K562 (cell line): ENCODE measurements around the gene SCIN. TPM values are rescaled to one million over a fixed set of nuclear protein-coding genes. Genes with fewer than 3 reads are reported as not detected.

Experiments
- ATAC-seq: fragments of 200-7000 bp; cut with Tn5 transposase; 3 replicates; pipeline ENCODE4 v1.9.1; 2020; ENCODE audit warnings: moderate library complexity
- BruUV-seq: library from RNA; stranded (reverse); fragments of 400-500 nt; replicated peaks from 2 replicates; lab custom pipeline; 2021; lab: Mats Ljungman, UMichigan
- CTCF ChIA-PET: fragments of 300-600 bp; formaldehyde crosslinking; extraction: SDS; loops from one replicate; lab custom pipeline; 2021; ENCODE audit warnings: low intra/inter-chr PET ratio; lab: Yijun Ruan, JAX
- POLR2A ChIA-PET: fragments of 300-600, 350-650 bp; sonication (Branson Sonifier 250); formaldehyde crosslinking; extraction: SDS; loops from one replicate; lab custom pipeline; 2021; ENCODE audit warnings: antibody characterized with exemption, inconsistent platforms; lab: Yijun Ruan, JAX
- DNase-seq, 4 experiments: peaks; one replicate each; pipeline versions ENCODE4 v3.0.0 to v3.0.0-alpha.2; 2011 to 2018; ENCODE audit warnings: low spot score in 3 of 4, mixed read lengths in 3 of 4; ENCODE audit errors: extremely low read depth in 1 of 4
- FAIRE-seq: peaks from 2 replicates; lab custom pipeline; 2011; peaks lifted over from hg19 to GRCh38; lab: Jason Lieb, UNC
- H2AFZ ChIP-seq: 2 replicates; pipeline ENCODE4 v1.6.0; 2011; ENCODE audit warnings: low read depth, low read length, control low read depth, inconsistent platforms
- H3K27ac ChIP-seq: fragments of 200-600 bp; 3 replicates; pipeline ENCODE4 v1.8.0; 2011; ENCODE audit warnings: low read depth, mild to moderate bottlenecking, control low read depth, inconsistent platforms, low read length, moderate library complexity, mixed read lengths; ENCODE audit errors: extremely low read depth
- H3K27me3 ChIP-seq, 2 experiments: fragments of 300-600 bp in 1 of 2; 2 replicates in 1 of 2; 3 replicates in 1 of 2; pipeline versions ENCODE4 v1.6.0 to v1.8.0; 2011; ENCODE audit warnings: inconsistent platforms in 2 of 2, low read length in 2 of 2, mild to moderate bottlenecking in 1 of 2, mixed read lengths in 1 of 2, moderate library complexity in 1 of 2; ENCODE audit not compliant: control insufficient read depth in 2 of 2, insufficient read depth in 2 of 2
- H3K36me3 ChIP-seq: fragments of 300-600 bp; 3 replicates; pipeline ENCODE4 v1.8.0; 2011; ENCODE audit warnings: mild to moderate bottlenecking, low read length, inconsistent platforms; ENCODE audit not compliant: control insufficient read depth, insufficient read depth
- H3K4me1 ChIP-seq, 2 experiments: fragments of 200-600 bp in 1 of 2; replicated peaks in 1 of 2; 2 replicates in 1 of 2; 3 replicates in 1 of 2; pipeline versions ENCODE4 v1.5.1 to v1.8.0; 2011; ENCODE audit warnings: inconsistent platforms in 2 of 2, low read length in 2 of 2, mild to moderate bottlenecking in 1 of 2, mixed read lengths in 1 of 2, moderate library complexity in 1 of 2; ENCODE audit not compliant: control insufficient read depth in 2 of 2, insufficient read depth in 2 of 2
- H3K4me2 ChIP-seq: 2 replicates; pipeline ENCODE4 v1.6.1; 2011; ENCODE audit warnings: low read length, control low read depth, inconsistent platforms, mixed read lengths; ENCODE audit not compliant: insufficient read depth
- H3K4me3 ChIP-seq: fragments of 200-600 bp; sonication (generic), shearing (Covaris generic); 2 replicates; pipeline ENCODE4 v1.5.1; 2016; ENCODE audit warnings: control low read depth, inconsistent platforms
- H3K79me2 ChIP-seq: fragments of 200-600 bp; 3 replicates; pipeline ENCODE4 v1.8.0; 2011; ENCODE audit warnings: low read length, inconsistent platforms; ENCODE audit not compliant: control insufficient read depth, insufficient read depth
- H3K9ac ChIP-seq, 2 experiments: 2 replicates each; pipeline versions ENCODE4 v1.6.0 to v1.6.1; 2011; ENCODE audit warnings: low read depth in 2 of 2, low read length in 2 of 2, control low read depth in 1 of 2, inconsistent platforms in 1 of 2, mild to moderate bottlenecking in 1 of 2, mixed read lengths in 1 of 2; ENCODE audit not compliant: insufficient read depth in 1 of 2
- H3K9me1 ChIP-seq: one replicate; pipeline ENCODE4 v1.6.0; 2011; ENCODE audit warnings: inconsistent platforms, mild to moderate bottlenecking, low read length, moderate library complexity; ENCODE audit not compliant: control insufficient read depth, insufficient read depth
- H3K9me3 ChIP-seq: replicated peaks from 2 replicates; pipeline ENCODE4 v1.5.1; 2011; ENCODE audit warnings: low read depth, low read length, inconsistent platforms; ENCODE audit not compliant: control insufficient read depth, insufficient read depth
- H4K20me1 ChIP-seq: replicated peaks from 2 replicates; pipeline ENCODE4 v1.6.1; 2011; ENCODE audit warnings: low read length, inconsistent platforms, mixed read lengths; ENCODE audit not compliant: control insufficient read depth, insufficient read depth
- COPS2 ChIP-seq: fragments of 450-650 bp; conservative IDR thresholded peaks from 2 replicates; pipeline ENCODE4 v1.6.1; 2016; ENCODE audit warnings: mild to moderate bottlenecking, moderate library complexity
- ELF1 ChIP-seq: fragments of 200-800 bp; sonication (Bioruptor generic); IDR thresholded peaks from 2 replicates; pipeline ENCODE4 v1.6.1; 2016; ENCODE audit warnings: missing genetic modification characterization, missing compliant biosample characterization
- ETV6 ChIP-seq, 3 experiments: fragments of 150-350 bp in 1 of 3; sonication (generic) in 1 of 3; formaldehyde crosslinking in 1 of 3; IDR thresholded peaks; 2 replicates each; pipeline versions ENCODE4 v1.6.1 to v1.8.0; 2014 to 2022; ENCODE audit warnings: borderline replicate concordance in 2 of 3, low read depth in 2 of 3, antibody characterized with exemption in 1 of 3, low read length in 1 of 3, mild to moderate bottlenecking in 1 of 3, missing genetic modification reagents in 1 of 3
- NCOR1 ChIP-seq: fragments of 450-650 bp; IDR thresholded peaks from 2 replicates; pipeline ENCODE4 v1.6.1; 2016; ENCODE audit warnings: mild to moderate bottlenecking, moderate library complexity
- NRF1 ChIP-seq, 2 experiments: fragments of 450-650 bp; IDR thresholded peaks in 1 of 2; conservative IDR thresholded peaks in 1 of 2; 2 replicates each; pipeline ENCODE4 v1.6.1; 2014; ENCODE audit warnings: mild to moderate bottlenecking in 2 of 2
- PHTF2 ChIP-seq: fragments of 250-450 bp; sonication (Bioruptor Pico); IDR thresholded peaks from 2 replicates; pipeline ENCODE4 v1.5.0; 2021; ENCODE audit warnings: mild to moderate bottlenecking
- SPI1 ChIP-seq: IDR thresholded peaks from 2 replicates; pipeline ENCODE4 v1.6.1; 2011; ENCODE audit warnings: low read depth, low read length, control low read depth, borderline replicate concordance
- TAF15 ChIP-seq: fragments of 200-400 bp; formaldehyde crosslinking; IDR thresholded peaks from 2 replicates; pipeline ENCODE4 v1.6.1; 2017; ENCODE audit warnings: mild to moderate bottlenecking, low read depth, low read length, moderate library complexity
- ZNF280B ChIP-seq: fragments of 250-450 bp; sonication (Bioruptor Pico); IDR thresholded peaks from 2 replicates; pipeline ENCODE4 v1.5.1; 2021; ENCODE audit warnings: mild to moderate bottlenecking
- ZNF311 ChIP-seq: fragments of 250-450 bp; sonication (Bioruptor Pico); IDR thresholded peaks from 2 replicates; pipeline ENCODE4 v1.4.0; 2020; ENCODE audit warnings: mild to moderate bottlenecking, moderate library complexity
- ZNF764 ChIP-seq: fragments of 250-450 bp; sonication (Bioruptor Pico); IDR thresholded peaks from 2 replicates; pipeline ENCODE4 v1.4.0; 2020; ENCODE audit warnings: low read depth, mild to moderate bottlenecking, moderate library complexity
- WGBS: fragments of 100-300 bp; shearing (Covaris generic); methylation state at CpG from one replicate; pipeline ENCODE4 v1.1.6; 2016; ENCODE audit warnings: low coverage, mixed read lengths; ENCODE audit not compliant: insufficient coverage; ENCODE audit errors: missing lambda C conversion rate; 5-methylcytosine and 5-hydroxymethylcytosine counted together
- in situ Hi-C: fragments of 300-500 bp; cut with MboI; formaldehyde crosslinking; loops from 4 replicates; pipeline ENCODE4 v1.15.0; 2018; ENCODE audit warnings: inconsistent platforms, mixed read lengths
- intact Hi-C: fragments of 100-400 bp; cut with micrococcal nuclease; formaldehyde crosslinking; loops from 2 replicates; pipeline ENCODE4 v1.14.2; 2022
- polyA plus RNA-seq, 8 experiments: library from polyadenylated mRNA; depleted of rRNA in 4 of 8; stranded (reverse) in 5 of 8; unstranded in 3 of 8; fragments of >200 nt; fragmentation: Nextera tagmentation in 2 of 8; fragmentation: Illumina TruSeq in 1 of 8; extraction: Ambion mirVana in 2 of 8; extraction: Trizol in 1 of 8; gene quantifications; 2 replicates each; pipeline versions ENCODE4 v1.2.1 to v1.2.3, GENCODE V29; 2011 to 2014; ENCODE audit warnings: inconsistent platforms in 1 of 8, missing spikeins in 1 of 8
- total RNA-seq, 7 experiments: library from RNA; depleted of rRNA in 6 of 7; stranded (reverse); fragments of >200 nt in 6 of 7; fragmentation: Illumina TruSeq in 2 of 7; extraction: Trizol in 2 of 7; gene quantifications; 2 replicates each; pipeline versions ENCODE4 v1.2.1 to v1.2.3, GENCODE V29; 2011 to 2021; ENCODE audit warnings: low replicate concordance in 1 of 7

The SCIN gene
- total and polyA plus RNA-seq, 9 of the 15 experiments (the other 6 are each of a cell fraction or from before 2014, with no cell fraction given) = 0.67 to 18.2 (median 10.6) TPM

- TF ChIP-seq COPS2 (no peak), NCOR1 (no peak)
- TF ChIP-seq, all 486 proteins: peak for 0
These were observed 36.6 kb downstream of the SCIN start (continued) for GRCh38 chr7:12607134-12607533.

- ATAC-seq = no peak
- intact Hi-C loops (no loop called here), in situ Hi-C loops (loop anchor here (25.0 kb wide), 1 partner anchor 547 kb away; no protein-coding TSS in a partner anchor)
- peaks cover 0 to 7% of the 10 kb centered on the region in 2 experiments; a peak in 1 of 5 replicates for H3K4me1 ChIP-seq
- peaks cover 1% of the 10 kb centered on the region; the same call in 1 of the 2 replicates for H3K9me3 ChIP-seq
- H3K27ac ChIP-seq = no peak overlapping the region
- no peaks in the 10 kb centered on the region for H3K9me1 ChIP-seq
- H3K27me3 ChIP-seq = no peaks in the 10 kb centered on the region
- TF ChIP-seq TAF15 (no peak), SPI1 (no peak), ZNF280B (no peak), ZNF311 (no peak), PHTF2 (CRISPR knock-in tag) (no peak), ZNF764 (CRISPR knock-in tag) (no peak), NRF1 (conservative IDR thresholded peaks at IDR 0.05 in 1 of 2, IDR thresholded peaks at IDR 0.05 in 1 of 2) (no peak), ETV6 (IDR thresholded peaks at IDR 0.05; ENCODE audit: borderline replicate concordance in 1 of 2, low read depth in 2 of 2, low read length in 1 of 2) (no peak), ETV6 (CRISPR knock-in tag; IDR thresholded peaks at IDR 0.05; ENCODE audit: borderline replicate concordance) (no peak), ELF1 (tag) (no peak)
- H3K79me2 ChIP-seq = no peaks in the 10 kb centered on the region
- H2AFZ ChIP-seq = no peak overlapping the region
- H3K36me3 ChIP-seq = peaks cover 12% of the 10 kb centered on the region; the same call in 1 of the 3 replicates
- FAIRE-seq = no peak
- H4K20me1 ChIP-seq = no peaks in the 10 kb centered on the region
- no peak overlapping the region for H3K4me3 ChIP-seq
- CTCF ChIA-PET = no interaction called here
- POLR2A ChIA-PET = no interaction called here
- DNase-seq = no peak
- no peak overlapping the region for H3K9ac ChIP-seq
- BruUV-seq = no TSS peak
- 25% methylated on average over 1 of the region's 1 CpG for WGBS
- H3K4me2 ChIP-seq = no peak overlapping the region
These were observed 39.0 kb downstream of the SCIN start for GRCh38 chr7:12609561-12609960.
